Measurements from ENCODE around the gene APOL3.
"Not testable (repeated sequence)": the region's sequence is repeated elsewhere in the genome, so short reads cannot be mapped to it uniquely, and the experiment has no call there.

DNA sequence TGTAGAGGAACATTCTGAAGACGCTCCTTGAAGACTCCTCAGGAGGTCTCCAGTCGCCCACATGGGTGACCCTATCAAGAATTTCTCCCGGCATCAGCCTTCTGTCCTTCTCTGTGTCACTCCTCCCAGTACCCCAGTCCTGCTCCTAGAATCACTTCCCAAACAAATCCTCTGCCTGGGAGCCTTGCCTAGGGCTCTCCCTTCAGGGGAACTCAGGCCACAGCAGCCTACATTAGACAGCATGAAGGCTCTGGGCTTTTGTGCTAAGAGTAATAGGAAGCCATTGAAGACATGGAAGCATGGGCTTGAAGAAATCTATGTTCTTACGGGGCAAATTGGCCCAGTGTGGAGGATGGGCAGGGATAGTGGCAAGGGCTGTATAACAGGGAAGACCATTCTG is 21.8 kb downstream of the APOL3 start:
- not testable (repeated sequence) for TF ChIP-seq CTCF, POLR2A (IDR thresholded peaks at IDR 0.05)

Measured in adrenal gland (tissue), 5 donors.